Measurements from ENCODE around the gene KLK4. TPM values are rescaled to one million over a fixed set of nuclear protein-coding genes. Genes with fewer than 3 reads are reported as not detected.

The KLK4 gene
- total and polyA plus RNA-seq, 2 donors (not counting 3 experiments of a cell fraction or from before 2014, with no cell fraction given) = not detected

GRCh38 chr19:50893047-50893736, 18.0 kb downstream of the KLK4 start:
- no peaks in the 10 kb centered on the region for H3K36me3 ChIP-seq (ENCODE audit: control insufficient read depth in 2 of 2, extremely low read depth in 1 of 2, insufficient read depth in 2 of 2, low read length in 2 of 2)
- H3K4me2 ChIP-seq (ENCODE audit: insufficient read depth, low read length) = no peak overlapping the region
- H3K4me1 ChIP-seq (ENCODE audit: control insufficient read depth, extremely low read depth, insufficient read depth, low read length) = no peaks in the 10 kb centered on the region
- dilution Hi-C loops (cut with MboI; ENCODE audit: extremely low pct_ligation_motif_present, low sequenced_read_pairs) = no loop called here
- ChIA-PET POLR2A (no interaction called here), CTCF (no interaction called here)
- BruUV-seq (replicated peaks) = no TSS peak
- H4K20me1 ChIP-seq (replicated peaks; ENCODE audit: control insufficient read depth, extremely low read depth, insufficient read depth, low read length) = no peaks in the 10 kb centered on the region
- H3K27ac ChIP-seq (ENCODE audit: insufficient read depth, low read depth, low read length) = no peak overlapping the region
- TF ChIP-seq CTCF (IDR thresholded peaks at IDR 0.05; ENCODE audit: extremely low read depth in 1 of 2, insufficient read depth in 1 of 2, low read depth in 1 of 2, low read length in 2 of 2) = no peak
- no peak for TF ChIP-seq FOS (IDR thresholded peaks at IDR 0.05; ENCODE audit: borderline replicate concordance, insufficient read depth, low read length)
- no peak for TF ChIP-seq EZH2 (IDR thresholded peaks at IDR 0.05; ENCODE audit: borderline replicate concordance, low read depth, low read length, severe bottlenecking)
- TF ChIP-seq POLR2A (IDR thresholded peaks at IDR 0.05; ENCODE audit: low read depth, low read length) = no peak
- TF ChIP-seq JUN (IDR thresholded peaks at IDR 0.05; ENCODE audit: borderline replicate concordance, insufficient read depth, insufficient read length, low read depth) = no peak
- no peak for TF ChIP-seq POLR2AphosphoS5 (IDR thresholded peaks at IDR 0.05; ENCODE audit: insufficient read depth, low read depth, low read length)
- no peak for TF ChIP-seq GATA2 (IDR thresholded peaks at IDR 0.05; ENCODE audit: insufficient read depth, insufficient read length, low read depth, low read length)
- no peak for TF ChIP-seq MYC (IDR thresholded peaks at IDR 0.05; ENCODE audit: low read depth, low read length)
- TF ChIP-seq, protein P1, sequence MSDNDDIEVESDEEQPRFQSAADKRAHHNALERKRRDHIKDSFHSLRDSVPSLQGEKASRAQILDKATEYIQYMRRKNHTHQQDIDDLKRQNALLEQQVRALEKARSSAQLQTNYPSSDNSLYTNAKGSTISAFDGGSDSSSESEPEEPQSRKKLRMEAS (IDR thresholded peaks at IDR 0.05; ENCODE audit: insufficient read depth, insufficient read length) = no peak
- H3K4me3 ChIP-seq (replicated peaks in 1 of 3; ENCODE audit: insufficient read depth in 1 of 3, low read depth in 1 of 3, low read length in 3 of 3) = no peak overlapping the region
- H2AFZ ChIP-seq (ENCODE audit: low read depth, low read length) = no peak overlapping the region
- no peak for DNase-seq (ENCODE audit: low read depth, low spot score)
- H3K79me2 ChIP-seq (ENCODE audit: control insufficient read depth, insufficient read depth, low read length) = no peaks in the 10 kb centered on the region
- FAIRE-seq = no peak
- H3K27me3 ChIP-seq (ENCODE audit: control insufficient read depth in 2 of 2, insufficient read depth in 2 of 2, low read length in 2 of 2) = no peaks in the 10 kb centered on the region
- H3K9ac ChIP-seq (replicated peaks; ENCODE audit: extremely low read depth, insufficient read depth, low read length) = no peak overlapping the region
- no peaks in the 10 kb centered on the region for H3K9me3 ChIP-seq (replicated peaks; ENCODE audit: control insufficient read depth, insufficient read depth, low read length)
- intact Hi-C loops (cut with micrococcal nuclease) = no loop called here
- H3K9me1 ChIP-seq (replicated peaks; ENCODE audit: control insufficient read depth, extremely low read depth, insufficient read depth, low read length) = no peaks in the 10 kb centered on the region
